Measurements from ENCODE around the gene LIN7A.

The LIN7A gene

GRCh38 chr12:80937391-80938238 is at the start of gene LIN7A:
Gene LIN7A (minus strand): TSS chr12:80937934. CDS start chr12:80937722, 212 bp downstream.
- no peak for DNase-seq (ENCODE audit: low read depth in 1 of 2, low spot score in 1 of 2)

- no peak for DNase-seq (ENCODE audit: low read depth in 1 of 2, low spot score in 1 of 2)
These were observed 48.5 kb upstream of the LIN7A start for GRCh38 chr12:80986224-80986623.

- DNase-seq (ENCODE audit: low read depth in 1 of 2, low spot score in 1 of 2) = no peak
These were observed 42.1 kb upstream of the LIN7A start for GRCh38 chr12:80979816-80980215.

- no peak for DNase-seq (ENCODE audit: low read depth in 1 of 2, low spot score in 1 of 2)
These were observed 41.5 kb upstream of the LIN7A start for GRCh38 chr12:80979251-80979650.

- DNase-seq (ENCODE audit: low read depth in 1 of 2, low spot score in 1 of 2) = no peak
These were observed 39.6 kb upstream of the LIN7A start for GRCh38 chr12:80977346-80977745.

- no peak for DNase-seq (ENCODE audit: low read depth in 1 of 2, low spot score in 1 of 2)
These were observed 30.6 kb upstream of the LIN7A start for GRCh38 chr12:80968326-80968725.

- no peak for DNase-seq (ENCODE audit: low read depth in 1 of 2, low spot score in 1 of 2)
These were observed 29.8 kb upstream of the LIN7A start for GRCh38 chr12:80967565-80967964.

- no peak for DNase-seq (ENCODE audit: low read depth in 1 of 2, low spot score in 1 of 2)
These were observed 28.3 kb upstream of the LIN7A start for GRCh38 chr12:80966001-80966400.

- no peak for DNase-seq (ENCODE audit: low read depth in 1 of 2, low spot score in 1 of 2)
These were observed 20.4 kb upstream of the LIN7A start for GRCh38 chr12:80958162-80958561.

- no peak for DNase-seq (ENCODE audit: low read depth in 1 of 2, low spot score in 1 of 2)
These were observed 17.3 kb upstream of the LIN7A start for GRCh38 chr12:80954857-80955520.

- DNase-seq (ENCODE audit: low read depth in 1 of 2, low spot score in 1 of 2) = no peak
These were observed 14.7 kb upstream of the LIN7A start for GRCh38 chr12:80952443-80952842.

GRCh38 chr12:80946591-80946990 is 8.9 kb upstream of the LIN7A start:
- no peak for DNase-seq (ENCODE audit: low read depth in 1 of 2, low spot score in 1 of 2)

GRCh38 chr12:80943338-80943737 is 5.6 kb upstream of the LIN7A start:
- no peak for DNase-seq (ENCODE audit: low read depth in 1 of 2, low spot score in 1 of 2)

- DNase-seq (ENCODE audit: low read depth in 1 of 2, low spot score in 1 of 2) = no peak
These were observed 4.2 kb upstream of the LIN7A start for GRCh38 chr12:80941916-80942315.

GRCh38 chr12:80939231-80939950 is 1.7 kb upstream of the LIN7A start:
- no peak for DNase-seq (ENCODE audit: low read depth in 1 of 2, low spot score in 1 of 2)

- DNase-seq (ENCODE audit: low read depth in 1 of 2, low spot score in 1 of 2) = no peak
These were observed 663 bp upstream of the LIN7A start for GRCh38 chr12:80938397-80938796.

GRCh38 chr12:80936642-80937390 is 918 bp downstream of the LIN7A start:
- DNase-seq (ENCODE audit: low read depth in 1 of 2, low spot score in 1 of 2) = no peak

GRCh38 chr12:80936353-80936641 is 1.4 kb downstream of the LIN7A start:
- DNase-seq (ENCODE audit: low read depth in 1 of 2, low spot score in 1 of 2) = no peak

- DNase-seq (ENCODE audit: low read depth in 1 of 2, low spot score in 1 of 2) = no peak
These were observed 2.6 kb downstream of the LIN7A start for GRCh38 chr12:80935111-80935510.

- DNase-seq (ENCODE audit: low read depth in 1 of 2, low spot score in 1 of 2) = no peak
These were observed 11.8 kb downstream of the LIN7A start for GRCh38 chr12:80925983-80926382.

GRCh38 chr12:80925237-80925636 is 12.5 kb downstream of the LIN7A start:
- no peak for DNase-seq (ENCODE audit: low read depth in 1 of 2, low spot score in 1 of 2)
